A549 (cell line): ENCODE measurements around the gene SORCS2. TPM values are rescaled to one million over a fixed set of nuclear protein-coding genes. Genes with fewer than 3 reads are reported as not detected.

Experiments used
- ATAC-seq, 2 experiments: fragments of 200-7000 bp in 1 of 2; fragments of >200 bp in 1 of 2; cut with Nextera tagmentation in 1 of 2; cut with Tn5 transposase in 1 of 2; 3 replicates each; pipeline versions ENCODE4 v1.8.0 to v1.9.1; 2018 to 2020; ENCODE audit warnings: mild to moderate bottlenecking in 1 of 2, moderate library complexity in 1 of 2
- CTCF ChIA-PET: fragments of 300-600 bp; sonication (Branson Sonifier 250); formaldehyde crosslinking; extraction: SDS; loops from one replicate; lab custom pipeline; 2021; ENCODE audit warnings: antibody characterized with exemption, inconsistent platforms; lab: Yijun Ruan, JAX
- POLR2A ChIA-PET: fragments of 350-600 bp; formaldehyde crosslinking; extraction: SDS; loops from one replicate; lab custom pipeline; 2021; ENCODE audit warnings: antibody characterized with exemption, inconsistent platforms; lab: Yijun Ruan, JAX
- DNase-seq, 2 experiments: peaks; one replicate each; pipeline versions ENCODE4 v3.0.0 to v3.0.0-alpha.2; 2011 to 2016; ENCODE audit warnings: low read depth in 1 of 2, low spot score in 1 of 2
- FAIRE-seq: peaks from 2 replicates; lab custom pipeline; 2011; peaks lifted over from hg19 to GRCh38; lab: Jason Lieb, UNC
- H3K27ac ChIP-seq, 2 experiments: fragments of >200 bp; sonication (Bioruptor Twin); formaldehyde crosslinking; 3 replicates each; pipeline ENCODE4 v1.5.1; 2016 to 2017
- H3K4me1 ChIP-seq: fragments of >200 bp; sonication (Bioruptor Twin); formaldehyde crosslinking; 3 replicates; pipeline ENCODE4 v1.6.1; 2016
- H3K4me2 ChIP-seq: fragments of >200 bp; sonication (Bioruptor Twin); formaldehyde crosslinking; 3 replicates; pipeline ENCODE4 v1.6.1; 2016
- H3K4me3 ChIP-seq: fragments of >200 bp; sonication (Bioruptor Twin); formaldehyde crosslinking; 3 replicates; pipeline ENCODE4 v1.5.1; 2016
- H3K9me3 ChIP-seq: fragments of >200 bp; sonication (Bioruptor Twin); formaldehyde crosslinking; 3 replicates; pipeline ENCODE4 v1.6.1; 2016
- E2F6 ChIP-seq: IDR thresholded peaks from 2 replicates; pipeline ENCODE4 v1.6.1; 2012; ENCODE audit warnings: low read depth, borderline replicate concordance
- EHF ChIP-seq: fragments of 250-450 bp; sonication (Bioruptor Pico); IDR thresholded peaks from 2 replicates; pipeline ENCODE4 v1.5.0; 2020; ENCODE audit warnings: mild to moderate bottlenecking
- EHMT2 ChIP-seq: fragments of 200-600 bp; sonication (generic); IDR thresholded peaks from 2 replicates; pipeline ENCODE4 v1.6.1; 2016; ENCODE audit warnings: antibody characterized with exemption, low read depth, mild to moderate bottlenecking, moderate library complexity
- FOSB ChIP-seq: fragments of 250-450 bp; sonication (Bioruptor Pico); IDR thresholded peaks from 2 replicates; pipeline ENCODE4 v1.5.0; 2020; ENCODE audit warnings: mild to moderate bottlenecking, moderate library complexity
- FOXS1 ChIP-seq: fragments of 250-450 bp; sonication (Bioruptor Pico); IDR thresholded peaks from 2 replicates; pipeline ENCODE4 v1.5.0; 2020; ENCODE audit warnings: mild to moderate bottlenecking, moderate library complexity
- GATA3 ChIP-seq: IDR thresholded peaks from 2 replicates; pipeline ENCODE4 v1.6.1; 2012; ENCODE audit warnings: borderline replicate concordance
- HEYL ChIP-seq: fragments of 250-450 bp; sonication (Bioruptor Pico); IDR thresholded peaks from 2 replicates; pipeline ENCODE4 v1.8.0; 2021; ENCODE audit warnings: mild to moderate bottlenecking, moderate library complexity
- HMGXB4 ChIP-seq: fragments of 250-450 bp; sonication (Bioruptor Pico); IDR thresholded peaks from 2 replicates; pipeline ENCODE4 v1.5.0; 2021; ENCODE audit warnings: mild to moderate bottlenecking, moderate library complexity, borderline replicate concordance
- HOXB5 ChIP-seq: fragments of 250-450 bp; sonication (Bioruptor Pico); IDR thresholded peaks from 2 replicates; pipeline ENCODE4 v1.5.0; 2020; ENCODE audit warnings: mild to moderate bottlenecking, moderate library complexity
- JUN ChIP-seq, 2 experiments: fragments of >200 bp; sonication (Bioruptor Twin); formaldehyde crosslinking; IDR thresholded peaks; 2 replicates in 1 of 2; 3 replicates in 1 of 2; pipeline ENCODE4 v1.6.1; 2016 to 2017
- MAZ ChIP-seq: fragments of 150-350 bp; IDR thresholded peaks from 2 replicates; pipeline ENCODE4 v1.6.1; 2014; ENCODE audit warnings: antibody characterized with exemption, low read depth, low read length, borderline replicate concordance
- PBX3 ChIP-seq: IDR thresholded peaks from 2 replicates; pipeline ENCODE4 v1.6.1; 2012
- RAD21 ChIP-seq, 2 experiments: fragments of >200 bp in 1 of 2; sonication (Bioruptor Twin) in 1 of 2; formaldehyde crosslinking in 1 of 2; IDR thresholded peaks in 1 of 2; conservative IDR thresholded peaks in 1 of 2; 2 replicates in 1 of 2; 3 replicates in 1 of 2; pipeline ENCODE4 v1.6.1; 2012 to 2018; ENCODE audit warnings: inconsistent platforms in 1 of 2
- RARB ChIP-seq: fragments of 250-450 bp; sonication (Bioruptor Pico); IDR thresholded peaks from 2 replicates; pipeline ENCODE4 v1.8.0; 2021; ENCODE audit warnings: mild to moderate bottlenecking, moderate library complexity
- RNF2 ChIP-seq: fragments of 200-600 bp; sonication (generic); IDR thresholded peaks from 2 replicates; pipeline ENCODE4 v1.6.1; 2016; ENCODE audit warnings: low read depth, mild to moderate bottlenecking, antibody characterized with exemption, moderate library complexity, borderline replicate concordance
- SREBF2 ChIP-seq: fragments of 450-650 bp; IDR thresholded peaks from 2 replicates; pipeline ENCODE4 v1.6.1; 2014; ENCODE audit warnings: mild to moderate bottlenecking, moderate library complexity
- USF2 ChIP-seq: fragments of 450-650 bp; IDR thresholded peaks from 2 replicates; pipeline ENCODE4 v1.6.1; 2014; ENCODE audit warnings: antibody characterized with exemption
- ZC3H11A ChIP-seq: fragments of 450-650 bp; IDR thresholded peaks from 2 replicates; pipeline ENCODE4 v1.6.1; 2014; ENCODE audit warnings: antibody characterized with exemption, mild to moderate bottlenecking
- ZFP36 ChIP-seq: fragments of 450-650 bp; IDR thresholded peaks from 2 replicates; pipeline ENCODE4 v1.6.1; 2014; ENCODE audit warnings: borderline replicate concordance; ENCODE audit not compliant: partially characterized antibody
- ZNF302 ChIP-seq: fragments of 250-450 bp; sonication (Bioruptor Pico); IDR thresholded peaks from 2 replicates; pipeline ENCODE4 v1.9.0; 2021; ENCODE audit warnings: inconsistent platforms, mild to moderate bottlenecking, moderate library complexity
- ZSCAN20 ChIP-seq: fragments of 250-450 bp; sonication (Bioruptor Pico); IDR thresholded peaks from 2 replicates; pipeline ENCODE4 v1.8.0; 2022; ENCODE audit warnings: mild to moderate bottlenecking, moderate library complexity
- WGBS: methylation state at CpG from one replicate; pipeline ENCODE4 v1.1.6; 2017; ENCODE audit errors: missing lambda C conversion rate; 5-methylcytosine and 5-hydroxymethylcytosine counted together
- polyA plus RNA-seq, 4 experiments: library from polyadenylated mRNA; depleted of rRNA in 3 of 4; stranded (reverse); fragments of >200 nt; fragmentation: RNase III in 1 of 4; extraction: RNeasy Plus Mini Kit Qiagen cat#74134 plus additional on column Dnase treatment in 1 of 4; gene quantifications; 2 replicates in 3 of 4; 3 replicates in 1 of 4; pipeline ENCODE4 v1.2.3, GENCODE V29; 2011 to 2017

Gene SORCS2
- polyA plus RNA-seq, 2 of the 4 experiments (the other 2 are of a cell fraction), result 1.4 to 4.6 TPM

- Histone ChIP-seq H3K27ac (no peak overlapping the region), H3K4me3 (no peak overlapping the region), H3K9me3 (no peaks in the 10 kb centered on the region), H3K4me1 (peaks cover 13% of the 10 kb centered on the region; the same call in 2 of the 3 replicates), H3K4me2 (no peak overlapping the region)
- 77% methylated on average over 6 of the region's 8 CpGs for WGBS
- DNase-seq (no peak), FAIRE-seq (no peak), ATAC-seq (no peak)
- TF ChIP-seq ZSCAN20 (CRISPR knock-in tag) (no peak), RARB (CRISPR knock-in tag) (no peak), E2F6 (no peak), JUN (IDR thresholded peaks at IDR 0.05) (no peak), EHMT2 (no peak), USF2 (no peak)
- ChIA-PET CTCF (interaction anchor here (1.3 kb wide), 1 partner anchor 13 kb away, joined by 3 read pairs; no protein-coding TSS in a partner anchor), POLR2A (no interaction called here)
These were observed 460.1 kb downstream of the SORCS2 start for GRCh38 chr4:7652451-7652881.

GRCh38 chr4:7652906-7653305 is 460.6 kb downstream of the SORCS2 start:
- H3K4me3 ChIP-seq, result no peak overlapping the region
- peaks cover 10% of the 10 kb centered on the region; the same call in 2 of the 3 replicates for H3K4me1 ChIP-seq
- WGBS, result 83% methylated on average over 2 of the region's 3 CpGs
- no peak overlapping the region for H3K27ac ChIP-seq
- H3K4me2 ChIP-seq, result no peak overlapping the region
- no peak for TF ChIP-seq RNF2
- no peak for TF ChIP-seq ZNF302
- no peak for TF ChIP-seq FOXS1
- no peak for TF ChIP-seq SREBF2
- no peak for TF ChIP-seq HOXB5
- no peak for TF ChIP-seq MAZ
- no peak for TF ChIP-seq PBX3
- TF ChIP-seq FOSB (CRISPR knock-in tag), result no peak
- no peak for TF ChIP-seq ZFP36
- no peak for TF ChIP-seq EHF (CRISPR knock-in tag)
- TF ChIP-seq ZSCAN20 (CRISPR knock-in tag), result no peak
- ChIA-PET CTCF (no interaction called here), POLR2A (no interaction called here)
- no peak for ATAC-seq
- no peak for FAIRE-seq
- DNase-seq, result no peak
- H3K9me3 ChIP-seq, result no peaks in the 10 kb centered on the region

GRCh38 chr4:7653510-7654369 is 461.4 kb downstream of the SORCS2 start:
- no peaks in the 10 kb centered on the region for H3K9me3 ChIP-seq
- 76% methylated on average over 20 of the region's 23 CpGs for WGBS
- no peak overlapping the region for H3K4me2 ChIP-seq
- FAIRE-seq, result no peak
- no peak overlapping the region for H3K27ac ChIP-seq
- no peak for ATAC-seq
- TF ChIP-seq HMGXB4, result no peak
- no peak for TF ChIP-seq FOXS1
- TF ChIP-seq HEYL (CRISPR knock-in tag), result no peak
- TF ChIP-seq ZC3H11A, result no peak
- no peak for TF ChIP-seq GATA3
- TF ChIP-seq RAD21 (conservative IDR thresholded peaks at IDR 0.05 in 1 of 2, IDR thresholded peaks at IDR 0.05 in 1 of 2), result no peak
- H3K4me3 ChIP-seq, result no peak overlapping the region
- H3K4me1 ChIP-seq, result peaks cover 2% of the 10 kb centered on the region; the same call in 2 of the 3 replicates
- ChIA-PET CTCF (no interaction called here), POLR2A (no interaction called here)
- no peak for DNase-seq
